ENCODE measurements around the gene C19orf18.
"Not testable (repeated sequence)": the region's sequence is repeated elsewhere in the genome, so short reads cannot be mapped to it uniquely, and the experiment has no call there.

The C19orf18 gene

DNA sequence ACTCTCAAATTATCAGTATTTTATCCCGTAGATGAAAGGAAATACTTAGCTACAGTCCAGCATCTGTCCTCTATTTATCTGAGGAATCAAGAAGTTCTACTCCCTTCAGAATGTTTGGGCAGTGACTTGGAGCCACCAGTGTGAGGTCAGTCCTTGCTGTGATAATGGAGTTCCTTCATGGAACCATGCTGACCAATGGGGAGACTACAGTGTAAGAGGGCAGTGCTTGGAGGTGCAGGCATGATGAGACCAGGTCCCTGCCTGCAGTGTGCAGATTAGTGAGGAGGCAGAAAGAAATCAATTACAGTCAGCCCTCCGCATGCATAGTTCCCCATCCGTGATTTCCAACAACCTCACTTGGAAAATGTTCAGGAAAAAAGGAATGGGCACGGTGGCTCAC lies at the start of gene C19orf18:
Gene C19orf18, minus strand, starts transcription at position 101 of the 400 bp plus-strand sequence. CDS start 102 bp downstream, outside the sequence.
- in situ Hi-C loops (cut with MboI; ENCODE audit: low sequenced_read_pairs) = no loop called here

DNA sequence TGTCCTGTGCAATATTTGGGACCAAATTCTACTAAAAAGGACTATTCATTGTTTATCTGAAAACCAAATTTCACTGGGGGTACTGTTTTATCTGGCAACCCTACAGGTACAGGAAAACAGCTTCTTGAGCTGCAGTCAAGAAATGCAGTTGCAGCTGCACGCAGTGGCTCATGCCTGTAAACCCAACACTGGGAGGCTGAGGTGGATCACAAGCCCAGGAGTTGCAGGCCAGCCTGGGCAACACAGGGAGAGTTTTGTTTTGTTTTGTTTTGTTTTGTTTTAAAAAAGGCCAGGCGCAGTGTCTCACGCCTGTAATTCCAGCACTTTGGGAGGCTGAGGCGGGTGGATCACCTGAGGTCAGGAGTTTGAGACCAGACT lies 47.9 kb upstream of the C19orf18 start:
- in situ Hi-C loops (cut with MboI; ENCODE audit: low sequenced_read_pairs) = no loop called here

DNA sequence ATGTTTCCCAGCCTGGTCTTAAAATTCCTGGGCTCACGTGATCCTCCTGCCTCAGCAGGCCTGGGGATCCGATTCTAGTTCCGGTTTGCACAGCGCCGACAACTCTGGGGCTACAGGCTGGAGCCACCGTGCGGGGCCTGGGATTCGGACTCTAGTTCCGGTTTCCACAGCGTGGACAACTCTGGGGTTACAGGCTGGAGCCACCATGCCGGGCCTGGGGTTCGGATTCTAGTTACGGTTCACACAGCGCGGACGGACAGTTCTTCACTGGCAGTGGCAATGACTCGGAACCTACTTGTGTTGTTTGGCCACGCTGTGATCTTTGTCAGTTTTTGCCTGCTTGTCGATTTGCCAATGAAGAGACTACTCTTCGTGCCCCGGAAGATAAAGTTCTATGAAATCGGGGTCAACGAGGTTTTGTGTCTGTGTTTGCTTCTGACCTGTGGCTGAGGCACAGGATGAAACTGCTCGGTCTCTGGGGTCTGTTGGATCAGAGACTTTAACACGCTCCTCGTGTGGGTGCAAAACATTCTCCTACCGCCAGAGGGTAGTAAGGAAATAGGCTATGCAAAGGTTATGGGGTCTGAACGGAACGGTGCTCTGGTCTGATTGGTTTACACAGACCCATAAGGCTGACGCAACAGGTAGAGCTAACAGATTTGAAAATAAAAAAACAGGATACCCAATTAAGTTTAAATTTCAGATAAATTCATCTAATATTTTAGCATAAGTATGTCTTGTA lies 47.4 kb upstream of the C19orf18 start:
- in situ Hi-C loops (cut with MboI; ENCODE audit: low sequenced_read_pairs) = no loop called here

- in situ Hi-C loops (cut with MboI; ENCODE audit: low sequenced_read_pairs) = no loop called here
Measured at GRCh38 chr19:58020129-58020528, 45.8 kb upstream of the C19orf18 start.

DNA sequence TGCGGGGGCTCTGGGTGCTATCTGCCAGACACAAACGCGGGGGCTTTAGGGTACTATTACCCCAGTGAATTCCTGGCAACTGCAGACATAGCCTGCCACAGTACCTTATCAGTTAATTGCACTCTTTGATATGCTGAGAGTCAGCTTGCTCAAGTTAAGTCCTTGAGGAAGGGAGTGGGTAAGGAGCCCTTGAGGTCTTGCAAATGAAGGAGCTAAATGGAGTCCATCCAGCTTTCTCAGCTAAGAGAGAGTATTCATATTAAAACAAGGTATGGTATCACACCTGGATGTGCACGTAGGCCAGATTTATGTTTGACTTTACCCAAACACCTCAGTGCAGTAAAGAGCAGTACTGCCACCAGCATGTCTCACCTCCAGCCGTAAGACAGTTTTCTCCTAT lies 39.8 kb upstream of the C19orf18 start:
- in situ Hi-C loops (cut with MboI; ENCODE audit: low sequenced_read_pairs) = no loop called here

GRCh38 chr19:58010507-58010906 lies 36.2 kb upstream of the C19orf18 start:
- in situ Hi-C loops (cut with MboI; ENCODE audit: low sequenced_read_pairs) = no loop called here

- in situ Hi-C loops (cut with MboI; ENCODE audit: low sequenced_read_pairs) = no loop called here
Measured at GRCh38 chr19:58009666-58010301, 35.5 kb upstream of the C19orf18 start.

GRCh38 chr19:58009301-58009665 lies 34.9 kb upstream of the C19orf18 start:
- in situ Hi-C loops (cut with MboI; ENCODE audit: low sequenced_read_pairs) = no loop called here

DNA sequence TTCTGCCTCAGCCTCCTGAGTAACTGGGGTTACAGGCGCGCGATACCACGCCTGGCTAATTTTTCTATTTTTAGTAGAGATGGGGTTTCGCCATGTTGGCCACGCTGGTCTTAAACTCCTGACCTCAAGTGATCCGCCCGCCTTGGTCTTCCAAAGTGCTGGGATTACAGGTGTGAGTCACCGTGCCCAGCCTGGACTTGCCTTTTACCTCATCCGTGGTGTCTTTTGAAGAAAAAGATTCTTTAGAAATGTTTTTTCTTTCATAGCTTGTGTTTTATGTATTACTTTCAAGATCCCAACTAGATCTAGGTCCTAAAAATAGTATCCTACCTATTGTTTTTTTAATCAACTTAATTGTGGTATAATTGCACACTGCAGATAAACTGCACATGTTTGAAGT lies 34.5 kb upstream of the C19orf18 start:
- in situ Hi-C loops (cut with MboI; ENCODE audit: low sequenced_read_pairs) = not testable (repeated sequence)

DNA sequence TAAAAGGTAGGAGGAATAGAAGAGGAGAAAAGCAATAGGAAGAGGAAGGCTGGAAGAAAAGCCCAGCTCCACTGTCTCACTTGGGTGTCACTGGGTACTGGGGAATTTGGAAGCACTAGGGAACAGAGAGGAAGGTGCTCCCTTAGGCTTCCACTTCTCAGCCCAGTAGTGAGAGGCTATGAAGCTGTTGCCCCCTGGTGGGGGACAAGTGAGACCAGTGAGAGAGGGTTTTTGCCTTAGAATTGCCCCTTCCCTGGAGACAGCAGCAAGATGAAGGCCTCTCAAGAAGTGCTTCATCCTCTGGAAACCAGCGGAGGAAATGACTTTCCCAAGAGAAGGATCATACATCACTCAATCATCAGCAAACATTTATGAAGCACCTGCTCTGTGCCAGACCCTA lies 33.0 kb upstream of the C19orf18 start:
- in situ Hi-C loops (cut with MboI; ENCODE audit: low sequenced_read_pairs) = no loop called here

DNA sequence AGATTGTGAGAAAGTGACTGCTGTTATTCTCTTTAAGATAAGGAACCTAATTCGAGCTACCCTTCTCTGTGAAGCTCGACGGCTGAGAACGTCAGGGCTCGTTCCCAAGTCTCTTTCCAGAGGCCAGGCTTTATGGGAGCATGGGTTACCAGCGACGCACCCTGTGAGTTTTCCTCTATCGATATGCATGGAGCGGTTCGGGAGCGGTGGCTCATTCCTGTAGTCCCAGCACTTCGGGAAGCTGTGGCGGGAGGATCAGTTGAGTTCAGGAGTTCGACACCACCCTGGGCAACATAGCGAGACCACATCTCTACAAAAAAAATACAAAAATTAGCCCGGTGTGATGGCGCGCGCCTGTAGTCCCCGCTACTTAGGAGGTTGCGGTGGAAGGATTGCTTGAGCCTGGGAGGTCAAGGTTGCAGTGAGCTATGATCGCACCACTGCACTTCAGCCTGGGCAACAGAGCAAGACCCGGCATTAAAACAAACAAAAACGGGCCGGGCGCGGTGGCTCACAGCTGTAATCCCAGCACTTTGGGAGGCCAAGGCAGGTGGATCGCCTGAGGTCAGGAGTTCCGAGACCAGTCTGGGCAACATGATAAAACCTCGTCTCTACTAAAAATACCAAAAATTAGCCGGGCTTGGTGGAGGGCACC lies 29.0 kb upstream of the C19orf18 start:
- in situ Hi-C loops (cut with MboI; ENCODE audit: low sequenced_read_pairs) = no loop called here

DNA sequence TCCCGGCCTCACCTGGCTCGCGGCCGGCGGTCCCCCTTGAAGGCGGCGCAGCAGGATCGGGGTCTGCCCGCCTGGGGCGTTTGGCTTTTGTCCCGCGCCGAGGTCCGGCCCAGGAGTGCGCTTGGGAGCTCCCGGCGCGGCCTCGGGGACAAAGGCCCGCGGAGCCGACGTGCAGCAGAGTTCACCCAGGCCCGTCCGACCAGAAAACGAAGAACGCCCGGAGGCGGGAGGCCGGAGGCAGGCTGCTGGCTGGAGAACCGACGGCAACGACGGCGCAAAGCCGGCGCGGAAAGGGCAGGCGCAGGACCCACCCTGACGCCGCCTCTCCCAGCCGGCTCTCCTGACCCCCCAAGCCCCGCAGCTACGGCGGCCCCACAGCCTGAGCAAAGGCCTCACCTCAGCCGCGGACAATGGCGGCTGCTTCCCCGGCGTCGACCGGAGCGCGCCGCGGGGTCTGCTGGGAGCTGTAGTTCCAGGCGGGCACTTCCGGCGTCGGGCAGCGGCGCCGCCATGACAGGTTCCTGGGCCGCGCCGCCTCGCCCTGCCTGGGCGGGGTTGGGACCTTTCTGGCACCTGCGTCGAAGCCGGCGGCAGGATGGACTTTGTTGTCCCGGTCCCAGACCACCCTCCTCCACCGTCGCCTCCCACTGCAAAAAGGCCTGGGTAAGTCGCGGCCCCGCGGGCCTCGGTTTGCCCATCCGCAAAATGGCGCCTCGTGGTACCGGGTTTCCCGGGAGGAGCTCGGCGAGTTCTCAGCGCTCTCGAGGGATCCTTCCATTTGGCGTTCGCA lies 28.2 kb upstream of the C19orf18 start, which contains the start of gene ZNF606:
Gene ZNF606, minus strand, starts transcription at position 437 of the 790 bp plus-strand sequence. CDS start 1,501 bp downstream, outside the sequence.
- in situ Hi-C loops (cut with MboI; ENCODE audit: low sequenced_read_pairs) = no loop called here

- in situ Hi-C loops (cut with MboI; ENCODE audit: low sequenced_read_pairs) = no loop called here
Measured at GRCh38 chr19:58001895-58002369, 27.6 kb upstream of the C19orf18 start.

GRCh38 chr19:58000677-58001076 lies 26.3 kb upstream of the C19orf18 start:
- in situ Hi-C loops (cut with MboI; ENCODE audit: low sequenced_read_pairs) = no loop called here

DNA sequence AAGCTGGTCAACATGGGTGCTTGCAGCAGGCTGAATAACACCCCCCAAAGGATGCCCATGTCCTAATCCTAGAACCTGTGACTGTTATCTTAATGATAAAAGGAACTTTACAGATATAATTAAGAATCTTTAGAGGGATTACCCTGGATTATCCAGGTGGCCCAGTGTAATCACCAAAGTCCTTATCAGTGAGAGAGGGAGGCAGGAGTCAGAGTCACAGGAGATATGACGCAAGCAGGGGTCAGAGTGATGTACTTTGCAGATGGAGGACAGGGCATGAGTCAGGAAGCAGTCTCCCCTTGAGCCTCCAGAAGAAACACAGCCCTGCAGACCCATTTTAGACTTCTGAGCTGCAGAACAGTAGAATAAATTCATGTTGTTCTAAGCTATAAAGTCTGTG lies 18.5 kb upstream of the C19orf18 start:
- in situ Hi-C loops (cut with MboI; ENCODE audit: low sequenced_read_pairs) = no loop called here

DNA sequence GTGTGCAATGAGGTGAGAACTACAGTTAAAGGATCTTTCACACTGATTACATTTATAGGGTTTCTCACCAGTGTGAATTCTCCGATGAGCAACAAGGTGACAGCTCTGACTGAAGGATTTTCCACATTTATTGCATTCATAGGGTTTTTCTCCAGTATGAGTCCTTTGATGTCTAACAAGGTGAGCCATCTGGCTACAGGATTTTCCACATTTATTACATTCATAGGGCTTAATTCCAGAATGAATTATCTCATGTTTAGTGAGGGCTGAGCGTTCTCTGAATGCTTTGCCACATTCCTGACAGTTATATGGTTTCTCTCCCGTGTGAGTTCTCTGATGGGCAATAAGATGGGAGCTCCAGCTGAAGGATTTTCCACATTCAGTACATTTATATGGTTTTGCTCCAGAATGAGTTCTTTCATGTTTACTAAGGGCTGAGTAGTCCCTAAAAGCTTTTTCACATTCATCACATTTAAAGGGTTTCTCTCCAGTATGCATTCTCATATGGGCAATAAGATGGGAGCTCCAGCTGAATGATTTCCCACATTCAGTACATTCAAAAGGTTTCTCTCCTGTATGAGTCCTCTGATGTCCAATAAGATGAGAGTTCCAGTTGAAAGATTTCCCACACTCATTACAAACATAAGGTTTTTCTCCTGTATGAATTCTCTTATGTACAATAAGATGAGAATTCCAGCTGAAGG lies 4.4 kb upstream of the C19orf18 start:
- in situ Hi-C loops (cut with MboI; ENCODE audit: low sequenced_read_pairs) = no loop called here

- in situ Hi-C loops (cut with MboI; ENCODE audit: low sequenced_read_pairs) = no loop called here
Measured at GRCh38 chr19:57964761-57965160, 9.6 kb downstream of the C19orf18 start.

DNA sequence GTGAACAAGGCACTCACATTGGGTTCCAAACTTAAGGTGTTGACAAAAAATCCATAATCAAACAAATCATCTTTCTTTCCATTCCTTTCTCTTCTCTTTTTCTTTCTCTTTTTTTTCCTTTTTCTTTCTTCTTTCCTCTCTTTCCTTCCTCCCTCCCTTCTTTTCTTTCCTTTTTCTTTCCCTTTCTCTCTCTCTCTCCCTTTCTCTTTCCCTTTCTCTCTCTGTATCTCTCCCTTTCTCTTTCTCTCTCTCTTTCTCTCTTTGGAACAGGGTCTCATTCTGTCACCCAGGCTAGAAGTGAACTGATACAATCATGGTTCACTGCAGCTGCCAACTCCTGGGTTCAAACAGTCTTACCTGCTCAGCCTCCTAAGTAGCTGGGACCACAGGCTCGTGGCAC lies 12.5 kb downstream of the C19orf18 start:
- in situ Hi-C loops (cut with MboI; ENCODE audit: low sequenced_read_pairs) = no loop called here

- in situ Hi-C loops (cut with MboI; ENCODE audit: low sequenced_read_pairs) = no loop called here
Measured at GRCh38 chr19:57954996-57955395, 19.3 kb downstream of the C19orf18 start.

- in situ Hi-C loops (cut with MboI; ENCODE audit: low sequenced_read_pairs) = no loop called here
Measured at GRCh38 chr19:57949702-57950101, 24.6 kb downstream of the C19orf18 start.
